Measurements from ENCODE around the gene ASB4.
"Not testable (repeated sequence)": the region's sequence is repeated elsewhere in the genome, so short reads cannot be mapped to it uniquely, and the experiment has no call there.

The ASB4 gene

DNA sequence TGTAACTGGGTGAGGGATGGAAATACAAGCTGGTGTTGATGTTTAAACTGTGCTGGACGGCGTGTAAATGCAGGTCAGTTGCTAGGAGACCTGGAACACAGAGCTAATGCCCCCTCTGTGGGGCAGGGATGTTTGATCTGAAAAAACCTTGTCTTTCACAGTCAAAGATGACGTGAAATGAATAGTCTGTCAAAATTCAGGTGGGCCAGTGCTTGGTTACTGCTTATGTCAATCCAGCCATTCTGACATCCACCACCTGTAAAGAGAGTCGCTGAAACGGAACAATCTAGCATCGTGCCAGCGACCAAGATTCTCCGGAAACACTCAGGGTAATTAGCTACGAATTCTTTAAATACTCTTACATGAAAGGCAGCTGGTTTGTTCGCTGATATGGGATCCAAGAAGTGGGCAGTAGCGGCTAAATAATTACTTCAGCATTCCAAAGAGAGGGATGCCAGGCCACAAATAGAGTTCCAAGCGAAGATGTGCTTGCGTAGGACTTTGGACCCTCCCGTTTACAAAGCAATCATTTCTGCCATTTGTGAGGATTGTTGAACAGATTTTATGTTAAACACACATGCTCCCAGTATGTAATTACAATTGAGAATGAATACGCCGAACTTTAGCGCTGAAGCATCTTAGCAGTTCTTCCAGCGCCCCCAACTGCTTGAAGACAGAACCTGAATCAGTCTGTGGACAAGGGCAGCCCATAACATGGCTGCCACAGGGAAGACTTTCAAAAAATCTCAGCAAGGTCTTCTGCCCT lies 7.3 kb upstream of the ASB4 start:
- no peak for DNase-seq (ENCODE audit: low read depth)

DNA sequence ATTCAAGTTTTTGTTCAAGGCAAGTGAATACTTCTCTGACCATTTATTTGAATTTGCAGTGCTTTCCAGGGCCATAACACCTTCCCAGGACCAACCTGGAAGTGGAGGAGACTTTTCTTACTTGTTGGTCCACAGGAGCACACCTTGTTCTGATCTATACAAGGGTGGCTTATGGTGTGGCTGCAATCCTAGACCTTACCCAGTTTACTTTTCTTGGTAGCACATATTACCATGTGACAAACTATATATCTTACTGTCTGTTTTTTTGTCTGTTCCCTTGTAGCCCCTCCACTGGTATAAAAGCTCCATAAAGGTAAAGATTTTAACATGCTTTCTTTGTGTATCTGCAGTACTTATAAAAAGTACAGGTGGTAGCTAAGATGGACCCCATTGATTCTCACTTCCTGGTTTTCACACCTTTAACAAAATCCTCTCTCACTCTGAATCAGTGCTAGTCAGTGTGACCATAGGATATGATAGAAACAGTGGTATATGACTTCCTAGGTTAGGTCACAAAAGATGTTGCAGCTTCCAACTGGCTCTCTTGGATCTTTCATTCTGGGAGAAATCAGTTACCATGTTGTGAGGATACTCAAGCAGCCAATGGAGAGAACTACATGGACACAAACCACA lies 5.6 kb upstream of the ASB4 start:
- DNase-seq (ENCODE audit: low read depth), result no peak

DNA sequence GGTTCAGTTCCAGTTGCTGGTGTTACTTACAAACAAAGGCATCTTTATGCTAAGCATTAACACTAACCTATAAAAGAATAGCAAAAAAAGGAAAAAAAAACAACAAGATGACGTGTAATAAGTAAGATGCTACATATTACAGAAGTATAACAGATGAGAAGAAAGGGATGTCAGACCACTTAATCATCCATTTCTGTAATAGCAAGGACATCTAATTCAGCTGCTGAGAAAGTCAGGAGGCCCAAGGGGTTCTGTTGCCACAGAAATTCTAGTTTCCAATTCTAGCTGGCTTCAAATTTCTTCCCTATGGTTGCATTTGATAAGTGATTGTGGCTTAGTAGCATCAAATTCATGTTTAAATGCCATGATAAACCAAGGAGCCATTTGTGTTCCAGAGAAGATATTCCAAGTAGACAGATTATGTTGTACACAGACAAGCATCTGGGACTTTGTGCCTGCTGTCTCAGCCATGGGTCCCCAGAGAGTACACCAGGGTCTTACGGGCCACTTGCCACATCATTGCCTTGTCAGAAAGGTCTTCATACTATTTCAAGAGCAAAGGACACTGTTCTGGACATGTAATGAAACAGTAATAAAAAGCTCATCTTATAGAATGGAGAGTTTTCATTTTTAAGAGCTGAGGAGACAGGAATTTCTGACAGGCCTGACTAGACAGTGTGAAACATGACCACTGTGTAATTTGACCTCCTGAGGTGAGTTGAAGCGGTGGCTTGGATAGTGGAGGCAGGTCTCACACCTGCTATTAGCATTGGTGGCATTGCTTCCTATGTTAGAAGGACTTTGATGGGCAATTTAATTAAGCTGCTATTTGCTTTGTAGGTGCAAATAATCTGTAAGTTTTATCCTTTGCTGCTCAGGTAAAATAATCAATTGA lies 4.2 kb upstream of the ASB4 start:
- no peak for DNase-seq (ENCODE audit: low read depth)

DNA sequence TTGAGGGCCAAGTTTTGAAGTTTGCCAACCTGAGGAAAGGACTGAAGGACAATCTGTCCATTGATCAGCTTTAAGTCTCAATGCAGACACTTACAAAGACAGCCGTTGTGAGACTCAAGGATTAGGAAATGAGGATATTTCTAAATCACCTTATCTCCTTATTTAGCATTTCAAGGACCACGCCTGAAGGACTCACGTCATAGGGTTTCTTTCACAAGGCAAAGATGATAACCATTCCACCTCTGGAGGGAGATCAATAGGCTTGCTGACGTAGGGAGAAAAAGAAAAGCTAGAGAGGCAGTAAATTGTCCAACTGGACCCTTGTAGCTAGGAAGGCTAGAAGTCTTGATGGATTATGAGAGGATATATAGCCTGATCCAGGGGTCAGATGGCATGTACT lies 3.3 kb upstream of the ASB4 start:
- DNase-seq (ENCODE audit: low read depth), result no peak

DNA sequence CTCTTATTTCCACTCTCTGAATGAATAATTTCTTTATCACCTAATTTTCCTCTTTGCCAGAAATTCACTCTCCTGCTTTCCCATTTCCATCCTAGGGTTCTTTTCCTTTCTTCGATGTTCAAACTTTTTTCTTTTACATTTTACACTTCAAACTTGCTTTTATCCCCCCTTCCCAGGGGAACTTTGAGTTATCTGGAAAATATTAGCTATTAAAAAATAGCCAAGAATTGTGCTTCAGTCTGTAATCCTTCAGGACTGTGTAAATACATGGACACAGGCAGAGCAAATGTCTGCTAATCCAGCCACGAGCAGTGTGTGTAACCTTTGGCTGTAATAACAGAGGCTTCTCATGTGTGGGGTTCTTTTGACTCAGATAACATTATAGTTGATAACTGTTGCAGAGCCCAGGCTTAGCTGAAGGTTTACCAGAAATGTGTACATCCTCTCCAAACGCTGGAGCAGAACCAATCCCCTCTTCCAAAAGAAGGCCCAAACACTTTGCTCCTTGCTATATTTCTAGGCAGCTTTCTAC lies 4.6 kb downstream of the ASB4 start:
- DNase-seq (ENCODE audit: low read depth), result no peak

DNA sequence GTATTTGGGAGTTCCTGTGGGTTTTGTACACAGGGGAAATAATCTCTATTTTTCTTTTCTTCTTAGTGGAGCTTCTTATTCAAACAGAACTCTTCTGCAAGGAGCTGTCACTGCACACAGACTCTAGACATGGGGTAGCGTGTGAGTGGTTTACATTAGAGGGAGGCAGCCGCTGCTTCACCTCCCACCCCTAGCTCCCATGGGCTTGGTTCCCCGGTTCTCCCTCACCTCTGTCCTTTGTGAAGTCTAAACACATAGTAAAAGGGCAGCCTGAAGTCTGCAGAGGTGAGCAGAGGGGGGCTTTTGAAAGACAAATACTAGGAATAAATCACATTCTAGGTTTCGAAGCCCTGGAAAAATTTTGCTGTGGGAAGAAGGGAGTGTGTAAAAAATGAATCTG lies 5.5 kb downstream of the ASB4 start:
- DNase-seq (ENCODE audit: low read depth), result no peak

DNA sequence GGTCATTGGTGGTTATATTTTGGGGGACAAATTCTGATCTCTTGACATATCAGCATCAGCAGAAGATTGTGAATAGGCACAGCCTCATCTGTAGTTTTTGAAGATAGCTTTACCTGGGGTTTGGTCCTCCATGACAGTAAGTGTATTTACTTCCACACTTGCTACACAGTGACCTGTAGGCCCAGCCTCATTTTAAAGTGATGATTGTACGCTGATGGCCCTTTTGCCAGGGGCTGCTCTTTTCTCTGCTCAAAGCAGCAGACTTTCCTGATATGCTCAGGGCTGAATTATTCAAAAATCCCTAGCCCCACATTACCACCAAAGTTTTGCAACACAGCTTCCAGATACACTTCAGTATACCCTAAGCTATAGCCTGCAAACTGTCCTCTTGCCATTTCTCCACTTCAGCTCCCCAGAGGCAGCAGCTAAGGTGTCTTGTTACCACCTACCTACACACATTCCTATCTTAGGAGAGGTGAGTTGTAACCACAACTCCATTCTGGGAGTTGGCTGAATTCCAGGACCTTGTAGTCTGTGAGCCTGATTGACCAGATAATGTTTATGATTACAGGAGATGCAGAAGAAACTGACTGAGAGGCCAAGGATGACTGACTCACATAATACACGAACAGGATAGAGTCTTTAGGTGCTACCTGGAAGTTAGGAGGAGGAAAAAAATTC lies 6.0 kb downstream of the ASB4 start:
- DNase-seq (ENCODE audit: low read depth), result no peak

DNA sequence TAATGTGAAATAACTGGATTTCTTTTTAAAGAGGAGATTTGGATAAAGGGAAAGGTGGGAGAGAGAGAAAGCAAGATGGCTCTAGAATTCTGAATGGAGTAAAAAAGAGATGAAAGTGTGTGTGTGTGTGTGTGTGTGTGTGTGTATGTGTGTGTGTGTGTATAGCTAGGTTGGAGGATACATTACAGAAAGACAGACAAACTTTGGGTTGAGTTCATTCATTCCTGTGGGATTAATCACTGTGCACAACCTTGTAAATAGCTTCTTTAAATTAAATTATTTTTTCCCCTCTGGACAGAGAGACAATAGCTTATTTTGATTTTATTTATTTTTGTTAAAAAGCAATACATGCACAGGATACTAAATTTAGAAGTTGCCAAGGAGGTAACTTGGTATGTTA lies 7.5 kb downstream of the ASB4 start:
- DNase-seq (ENCODE audit: low read depth), result no peak

DNA sequence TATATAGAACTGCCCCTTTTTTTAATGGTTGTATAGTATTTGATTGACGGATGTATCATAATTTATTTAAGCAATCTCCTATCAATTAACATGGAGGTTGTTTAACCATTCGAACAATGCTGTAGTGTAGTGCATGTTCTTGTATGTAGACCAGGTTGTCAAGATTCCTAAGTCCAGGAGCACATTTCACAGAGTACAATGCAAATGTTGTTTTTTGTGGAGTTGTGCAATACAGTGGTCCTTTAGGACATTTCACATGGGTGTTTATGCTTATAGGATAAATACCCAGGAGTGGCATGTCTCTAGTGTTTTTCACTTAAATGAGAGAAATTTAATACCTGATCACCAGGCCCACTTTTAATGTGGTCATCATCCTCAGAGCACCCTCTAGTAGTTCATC lies 8.1 kb downstream of the ASB4 start:
- no peak for DNase-seq (ENCODE audit: low read depth)

DNA sequence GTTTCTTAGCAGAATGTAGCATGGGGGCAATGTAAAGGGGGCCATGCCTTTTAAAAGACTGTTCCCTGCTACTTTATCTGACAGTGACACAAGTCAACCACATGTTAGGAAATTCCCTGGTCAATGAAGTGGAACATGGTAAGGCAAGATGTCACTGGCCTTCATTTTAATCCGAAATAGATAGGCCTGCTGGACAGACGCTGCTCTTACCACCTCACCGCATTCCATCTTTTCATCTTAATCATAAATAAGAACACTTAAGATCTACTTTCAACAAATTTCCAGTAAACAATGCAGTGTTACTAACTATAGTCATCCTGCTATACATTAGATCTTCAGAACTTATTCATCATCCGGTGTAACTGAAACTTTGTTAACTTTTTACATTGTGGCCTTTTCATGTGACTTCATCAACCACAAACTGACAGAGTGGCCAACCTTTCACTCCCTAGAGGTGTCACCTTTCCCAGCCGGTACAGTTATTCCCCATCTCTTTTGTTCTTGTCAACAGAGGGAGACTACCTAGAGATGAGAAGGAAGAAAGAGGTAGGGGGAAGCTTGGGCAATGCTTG lies 15.6 kb downstream of the ASB4 start:
- no peak for DNase-seq (ENCODE audit: low read depth)

DNA sequence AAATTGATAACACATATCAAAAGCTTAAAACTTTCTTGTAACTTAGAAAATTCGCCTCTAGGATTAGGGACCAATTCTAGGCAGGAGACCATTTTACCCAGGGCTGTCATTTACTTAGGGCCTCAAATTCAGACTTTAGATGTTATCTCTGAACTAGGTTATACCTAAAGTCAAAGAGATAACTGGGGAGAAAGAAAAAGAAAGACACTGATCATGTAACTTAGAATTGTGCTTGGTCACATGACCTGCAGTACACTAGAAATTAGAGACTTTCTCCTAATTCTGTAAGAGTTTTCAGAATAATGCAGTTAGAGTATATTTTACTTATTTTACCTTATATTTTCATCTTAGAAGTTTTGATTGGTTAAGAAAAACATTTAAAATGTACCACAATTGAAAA lies 16.7 kb downstream of the ASB4 start:
- DNase-seq (ENCODE audit: low read depth), result no peak

DNA sequence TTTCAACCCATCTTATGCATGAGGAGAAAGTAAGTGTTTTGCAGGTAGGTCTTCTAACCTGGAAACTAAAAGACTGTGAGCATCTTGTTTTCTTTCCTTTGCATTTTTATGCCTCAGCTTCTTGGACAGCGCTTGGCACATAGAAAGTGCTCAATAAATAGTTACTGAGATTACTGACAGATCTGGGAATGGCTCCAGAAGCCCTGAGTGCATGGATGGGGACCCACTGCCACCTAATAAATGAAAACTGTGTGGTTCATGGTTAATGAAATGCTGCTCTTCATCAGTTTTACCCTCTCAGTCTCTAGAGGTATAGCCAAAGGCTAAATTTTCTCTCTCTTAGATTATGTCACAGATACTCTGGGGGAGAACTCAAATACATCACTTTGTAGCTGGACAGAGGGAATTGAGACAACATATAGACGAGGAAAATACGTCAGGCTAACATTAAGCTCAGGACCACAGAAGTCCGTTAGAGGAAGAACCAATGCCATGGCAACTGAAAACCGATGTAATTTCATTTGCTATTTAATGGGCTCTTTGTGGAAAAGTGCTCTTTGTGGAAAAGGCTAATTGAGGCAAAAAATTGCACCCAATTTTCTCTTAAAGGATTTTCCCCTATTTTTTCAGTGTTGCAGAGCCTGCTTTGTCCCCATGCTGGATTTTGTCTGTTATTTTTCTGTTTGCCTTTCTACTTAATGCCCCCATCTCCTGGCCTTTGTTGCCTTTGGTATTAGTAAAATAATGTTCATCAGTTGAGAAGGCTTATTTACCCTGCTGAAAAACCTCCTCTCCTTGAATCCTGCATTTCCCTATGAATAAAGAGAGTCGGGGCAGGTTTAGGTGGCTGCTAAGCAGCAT lies 17.8 kb downstream of the ASB4 start:
- DNase-seq (ENCODE audit: low read depth), result no peak

DNA sequence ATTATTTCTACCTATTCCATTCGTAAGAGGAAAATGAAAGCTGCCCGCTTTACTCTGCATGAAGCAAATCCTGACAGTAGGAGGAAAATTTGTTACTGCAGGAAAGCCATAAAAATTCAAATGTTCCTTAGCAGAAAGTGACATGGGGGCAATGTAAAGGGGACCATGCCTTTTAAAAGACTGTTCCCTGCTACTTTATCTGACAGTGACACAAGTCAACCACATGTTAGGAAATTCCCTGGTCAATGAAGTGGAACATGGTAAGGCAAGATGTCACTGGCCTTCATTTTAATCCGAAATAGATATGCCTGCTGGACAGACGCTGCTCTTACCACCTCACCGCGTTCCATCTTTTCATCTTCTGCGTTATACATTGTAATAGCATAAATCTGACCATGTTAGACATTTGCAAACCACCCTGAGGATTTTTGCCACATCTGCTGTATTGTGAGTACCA lies 18.4 kb downstream of the ASB4 start:
- DNase-seq (ENCODE audit: low read depth), result not testable (repeated sequence)

DNA sequence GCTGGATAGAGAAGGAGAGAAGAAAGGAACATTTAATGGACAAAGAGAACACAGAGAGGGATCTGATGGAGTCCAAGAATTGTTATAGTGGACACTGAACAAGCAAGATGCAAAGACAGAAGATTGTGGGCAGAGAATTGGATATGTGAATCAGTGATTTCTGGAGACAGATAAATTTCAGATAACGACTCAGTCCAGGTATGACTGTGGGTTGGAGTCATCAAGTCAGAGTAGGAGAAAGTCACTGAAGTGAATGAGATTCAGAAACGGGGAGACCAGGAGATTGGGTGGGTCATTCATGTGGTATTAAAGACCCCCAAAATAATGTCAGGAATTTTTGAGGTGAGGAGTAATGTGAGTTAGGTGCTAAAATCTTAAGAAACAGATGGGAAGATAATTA lies 23.0 kb downstream of the ASB4 start:
- DNase-seq (ENCODE audit: low read depth), result no peak

DNA sequence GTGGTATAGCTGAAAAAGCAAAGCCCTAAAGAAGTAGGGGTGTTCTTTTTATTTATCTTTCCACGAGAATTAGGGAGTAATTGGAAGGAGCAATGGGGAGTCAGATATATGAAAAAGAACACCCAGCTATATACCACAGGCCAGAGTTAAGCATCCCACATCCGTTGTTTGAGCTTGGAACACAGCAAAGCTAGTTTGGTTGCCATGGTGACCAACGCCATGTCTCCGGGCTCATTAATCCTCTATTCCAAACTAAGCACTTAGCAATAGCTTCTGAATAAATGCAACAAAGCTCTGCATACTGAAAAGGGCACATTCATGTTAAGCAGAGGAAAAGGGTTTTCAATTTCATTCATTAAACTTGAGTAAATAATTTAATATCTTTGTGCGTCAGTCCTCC lies 23.5 kb downstream of the ASB4 start:
- DNase-seq (ENCODE audit: low read depth), result no peak

DNA sequence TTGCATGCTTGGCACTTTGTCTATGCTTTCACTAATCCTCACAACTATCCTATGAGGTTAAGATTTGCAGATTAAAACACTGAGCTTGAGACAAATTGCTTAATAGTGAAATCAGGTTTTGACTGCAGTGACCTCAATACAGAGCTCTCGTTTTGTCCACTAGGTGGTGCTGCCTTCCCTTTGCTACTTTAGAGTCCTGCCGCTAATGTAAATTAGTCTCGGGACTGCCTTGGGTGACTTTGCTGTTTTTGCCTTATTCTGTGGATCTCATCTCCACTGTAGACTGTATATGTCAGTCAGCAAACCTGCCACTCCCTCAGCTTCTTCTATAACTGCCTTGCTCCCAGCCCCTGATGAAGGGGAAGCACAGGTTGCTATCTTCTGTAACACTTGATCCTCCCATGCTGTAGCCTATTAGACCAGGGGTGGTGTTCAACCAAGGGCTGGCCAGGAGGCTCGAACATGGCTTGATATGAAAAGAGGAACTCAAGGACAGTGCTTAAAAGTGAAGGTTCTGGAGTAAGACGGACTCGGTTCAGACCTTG lies 26.0 kb downstream of the ASB4 start:
- peak; percentile 14 for DNase-seq (ENCODE audit: low read depth)

DNA sequence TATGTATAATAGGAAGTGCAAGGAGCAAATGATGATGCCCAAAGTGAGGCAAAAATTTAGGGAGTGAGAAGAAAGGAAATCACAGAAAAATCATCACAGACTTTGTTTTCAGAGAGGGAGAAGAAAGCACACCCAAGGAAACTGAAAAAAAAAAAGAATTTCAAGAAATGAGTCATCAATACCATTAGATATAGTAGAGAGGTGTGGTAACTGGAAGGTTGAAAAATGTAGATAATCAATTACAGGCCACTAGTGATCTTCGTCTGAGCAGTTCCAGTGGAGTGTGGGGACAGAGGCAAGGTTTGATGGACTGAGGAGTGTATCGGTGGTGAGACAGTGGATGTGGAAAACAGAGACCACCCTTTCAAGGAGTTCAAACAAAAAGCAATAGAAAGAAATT lies 31.7 kb downstream of the ASB4 start:
- DNase-seq (ENCODE audit: low read depth), result no peak

DNA sequence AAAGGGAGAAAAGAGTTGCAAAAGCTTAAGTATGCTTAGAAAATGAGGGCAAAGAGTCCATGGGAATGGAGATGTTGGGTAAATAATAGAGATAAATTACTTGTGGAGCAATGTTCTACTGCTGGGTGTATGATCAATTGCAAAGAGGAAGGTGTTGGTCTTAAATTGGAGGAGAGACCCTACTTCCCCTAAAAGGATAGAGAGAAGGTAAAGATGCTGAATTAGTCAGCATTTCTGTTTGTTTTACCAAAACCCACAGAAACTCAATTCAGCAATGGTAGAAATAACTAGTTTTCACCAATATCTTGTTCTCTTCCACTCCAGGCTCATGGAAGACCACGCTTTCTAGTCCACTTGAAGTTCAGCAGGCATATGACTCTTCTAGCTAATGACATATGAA lies 32.1 kb downstream of the ASB4 start:
- DNase-seq (ENCODE audit: low read depth), result no peak

DNA sequence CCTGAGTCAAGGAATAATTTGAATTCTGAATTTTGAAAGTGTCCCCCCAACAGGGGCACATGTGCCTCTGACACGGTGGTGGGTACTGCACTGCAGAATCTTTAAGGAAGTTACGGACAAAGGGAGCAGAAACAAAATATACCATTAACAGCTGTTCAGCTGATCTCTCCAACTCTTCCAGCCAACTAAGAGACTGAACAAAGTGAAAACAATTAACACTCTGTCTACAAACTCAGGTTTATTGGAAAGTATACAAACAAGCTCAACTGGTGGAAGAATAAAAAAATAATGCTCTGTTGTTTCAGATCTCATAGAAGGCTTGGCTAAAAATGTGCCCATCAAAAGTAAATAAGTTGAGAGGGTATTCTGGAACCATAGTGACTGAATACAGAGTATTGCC lies 34.4 kb downstream of the ASB4 start:
- no peak for DNase-seq (ENCODE audit: low read depth)

DNA sequence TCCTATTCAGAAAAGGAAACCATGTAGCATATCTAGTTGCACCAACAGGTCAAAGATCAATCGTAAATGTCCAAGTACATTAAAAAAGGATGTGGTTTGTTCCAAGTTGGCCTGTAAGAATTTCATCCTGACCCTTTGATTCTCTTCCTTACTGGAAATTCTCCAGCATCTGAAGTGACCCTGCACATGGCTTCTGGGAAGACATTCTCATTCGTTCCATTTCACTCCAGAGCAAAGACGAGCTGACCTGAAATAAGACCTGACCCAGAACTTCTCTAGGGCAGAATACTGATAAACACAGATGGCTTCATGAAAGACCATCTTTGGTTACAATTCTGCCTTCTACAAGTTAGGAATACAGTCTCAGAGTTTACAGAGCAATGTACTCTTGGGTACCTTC lies 39.8 kb downstream of the ASB4 start:
- DNase-seq (ENCODE audit: low read depth), result no peak

Measured in stimulated activated CD8-positive, alpha-beta memory T cell treated with anti-CD3 and anti-CD28 coated beads, Interleukin-12 subunit alpha, Interleukin-12 subunit beta, amount 100 ng/mL, for 4 hours (primary cell).